Adrenal gland (tissue), 12 donors: ENCODE results near the gene ABCF2. TPM values are rescaled to one million over a fixed set of nuclear protein-coding genes. Genes with fewer than 3 reads are reported as not detected.

Experiments used
- DNase-seq, 7 donors: peaks; one replicate each; pipeline ENCODE4 v3.0.0-alpha.2; 2019 to 2020
- H3K27ac ChIP-seq, 5 donors: fragments of 200-600 bp; sonication (generic) in 4 of 5; 1 replicate in 3 of 5; 2 replicates in 2 of 5; pipeline versions ENCODE4 v1.5.1 to v1.8.0; 2016 to 2020; ENCODE audit warnings: mild to moderate bottlenecking in 1 of 5
- H3K27me3 ChIP-seq: fragments of 200-600 bp; 2 replicates; pipeline ENCODE4 v1.8.0; 2021
- H3K36me3 ChIP-seq, 2 donors: fragments of 200-600 bp; replicated peaks in 1 of 2; 1 replicate in 1 of 2; 2 replicates in 1 of 2; pipeline versions ENCODE4 v1.5.1 to v1.8.0; 2018 to 2022
- H3K4me1 ChIP-seq, 2 donors: fragments of 200-600 bp; replicated peaks in 1 of 2; 1 replicate in 1 of 2; 2 replicates in 1 of 2; pipeline versions ENCODE4 v1.5.1 to v1.8.0; 2018 to 2021
- H3K4me3 ChIP-seq, 4 donors: fragments of 200-600 bp; sonication (generic) in 3 of 4; one replicate each; pipeline ENCODE4 v1.5.1; 2016 to 2018
- H3K9me3 ChIP-seq, 3 donors: fragments of 200-600 bp; sonication (generic) in 1 of 3; replicated peaks in 1 of 3; 1 replicate in 2 of 3; 2 replicates in 1 of 3; pipeline versions ENCODE4 v1.5.1 to v1.8.0; 2016 to 2021
- POLR2A ChIP-seq, 2 donors: fragments of 450-650 bp; IDR thresholded peaks; one replicate each; pipeline ENCODE4 v1.6.1; 2017; ENCODE audit warnings: antibody characterized with exemption in 2 of 2, mild to moderate bottlenecking in 2 of 2, moderate library complexity in 1 of 2
- WGBS, 4 donors: extraction: QIAGEN DNeasy Blood & Tissue Kit in 2 of 4; methylation state at CpG; one replicate each; pipeline versions ENCODE4 v1.1.5 to v1.1.7; 2013 to 2017; 5-methylcytosine and 5-hydroxymethylcytosine counted together
- intact Hi-C, 2 donors: fragments of 100-400 bp; cut with DNase I; formaldehyde crosslinking; loops; one replicate each; pipeline versions ENCODE4 v1.14.1 to v1.15.0; 2022 to 2023
- polyA plus RNA-seq, 3 donors: library from polyadenylated mRNA; stranded (reverse); fragments of 200-250 nt in 2 of 3; fragments of 350-450 nt in 1 of 3; fragmentation: Illumina TruSeq in 1 of 3; extraction: RNeasy Lipid Tissue Mini Kit (QIAGEN cat#74804) in 1 of 3; gene quantifications; one replicate each; pipeline ENCODE4 v1.2.3, GENCODE V29; 2013 to 2014
- total RNA-seq, 9 donors: library from RNA; depleted of rRNA in 4 of 9; stranded (reverse); fragments of >200 nt in 4 of 9; fragments of 120-200 nt in 1 of 9; fragmentation: NEBNext Ultra II Directional in 1 of 9; extraction: Animal tissue kit (Norgen Biotek cat#: 25700) in 1 of 9; gene quantifications; one replicate each; pipeline versions ENCODE4 v1.1.0 to v1.2.4, GENCODE V29; 2013 to 2023
- TF ChIP-seq, protein P1 (sequence below), 6 experiments: fragments of 450-650 bp in 4 of 6; fragments of 200-600 bp in 2 of 6; sonication (generic) in 1 of 6; IDR thresholded peaks; 1 replicate in 5 of 6; 2 replicates in 1 of 6; pipeline versions ENCODE4 v1.5.1 to v1.8.0; 2016 to 2021; ENCODE audit warnings: antibody characterized with exemption in 6 of 6, mild to moderate bottlenecking in 2 of 6, moderate library complexity in 1 of 6
- donor health status: healthy with polysubstance abuse.
- donor health status: Bipolar disorder and iron deficiency.
- donor health status: DM: yes; HTN: yes; CAD: no.
- donor health status: DM: no; HTN: no; CAD: no.
- donor health status: DM: no; HTN: no; CAD: no.
- donor health status: DM: yes; HTN: yes; CAD: no.

The ABCF2 gene
- total and polyA plus RNA-seq, 12 donors, result 15.6 to 110 (median 29.3) TPM

DNA sequence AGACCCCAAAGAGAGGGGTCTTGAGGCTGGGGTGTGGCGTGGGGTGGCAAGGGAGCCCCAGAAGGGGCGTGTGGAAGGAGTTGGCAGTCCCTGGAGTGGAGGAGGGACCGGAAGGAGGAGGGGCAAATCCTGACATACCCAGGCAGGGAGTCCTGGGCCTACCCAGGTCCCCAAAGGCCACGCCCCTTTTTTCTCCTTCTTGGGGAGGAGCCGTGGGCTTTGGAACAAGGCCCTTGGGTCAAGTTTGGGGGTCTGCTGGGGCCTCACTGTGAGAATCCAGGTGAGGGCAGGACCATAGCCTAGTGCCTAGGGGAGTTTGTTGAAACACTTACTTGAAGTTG lies 22.7 kb upstream of the ABCF2 start:
- Histone ChIP-seq H3K27me3 (no peaks in the 10 kb centered on the region), H3K36me3 (no peaks in the 10 kb centered on the region), H3K9me3 (no peaks in the 10 kb centered on the region), H3K4me3 (peak overlapping the region in 2 of 4 donors; percentile 48 to 64), H3K4me1 (peaks cover 58 to 69% of the 10 kb centered on the region in 2 donors), H3K27ac (peak overlapping the region; percentile 78 to 99 (median 94))
- intact Hi-C loops, result loop anchor here (5.0 kb wide), 1 partner anchor 53 kb away; no protein-coding TSS in a partner anchor
- TF ChIP-seq, protein P1, sequence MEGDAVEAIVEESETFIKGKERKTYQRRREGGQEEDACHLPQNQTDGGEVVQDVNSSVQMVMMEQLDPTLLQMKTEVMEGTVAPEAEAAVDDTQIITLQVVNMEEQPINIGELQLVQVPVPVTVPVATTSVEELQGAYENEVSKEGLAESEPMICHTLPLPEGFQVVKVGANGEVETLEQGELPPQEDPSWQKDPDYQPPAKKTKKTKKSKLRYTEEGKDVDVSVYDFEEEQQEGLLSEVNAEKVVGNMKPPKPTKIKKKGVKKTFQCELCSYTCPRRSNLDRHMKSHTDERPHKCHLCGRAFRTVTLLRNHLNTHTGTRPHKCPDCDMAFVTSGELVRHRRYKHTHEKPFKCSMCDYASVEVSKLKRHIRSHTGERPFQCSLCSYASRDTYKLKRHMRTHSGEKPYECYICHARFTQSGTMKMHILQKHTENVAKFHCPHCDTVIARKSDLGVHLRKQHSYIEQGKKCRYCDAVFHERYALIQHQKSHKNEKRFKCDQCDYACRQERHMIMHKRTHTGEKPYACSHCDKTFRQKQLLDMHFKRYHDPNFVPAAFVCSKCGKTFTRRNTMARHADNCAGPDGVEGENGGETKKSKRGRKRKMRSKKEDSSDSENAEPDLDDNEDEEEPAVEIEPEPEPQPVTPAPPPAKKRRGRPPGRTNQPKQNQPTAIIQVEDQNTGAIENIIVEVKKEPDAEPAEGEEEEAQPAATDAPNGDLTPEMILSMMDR (IDR thresholded peaks at IDR 0.05), result no peak
- TF ChIP-seq POLR2A (IDR thresholded peaks at IDR 0.05), result no peak
- DNase-seq, result peak; percentile 80 to 86 (median 84)
- WGBS, 4 donors, result 10 to 23% (median 15%) methylated on average over 3 to 5 of the region's 5 CpGs

- DNase-seq, result peak; percentile 66 to 81 (median 75)
- peak in 1 of 2 donors; percentile 59 for TF ChIP-seq POLR2A (IDR thresholded peaks at IDR 0.05)
- TF ChIP-seq, protein P1 (IDR thresholded peaks at IDR 0.05), result no peak
Measured at GRCh38 chr7:151249034-151249731, 22.2 kb upstream of the ABCF2 start.

GRCh38 chr7:151248346-151249033 lies 21.5 kb upstream of the ABCF2 start, which contains the start of gene SMARCD3:
SMARCD3 (minus strand) TSS chr7:151248694; CDS start chr7:151248562, 132 bp downstream.
- H3K4me3 ChIP-seq, result peak within 1 kb of the TSS in 3 of 4 donors; percentile 32 to 64 (median 48)
- peak; percentile 65 to 80 (median 75) for DNase-seq
- no peaks in the 10 kb centered on the region for H3K27me3 ChIP-seq
- H3K27ac ChIP-seq, result peak within 1 kb of the TSS; percentile 78 to 99 (median 94)
- H3K9me3 ChIP-seq, result no peaks in the 10 kb centered on the region
- H3K4me1 ChIP-seq, result peaks cover 60 to 81% of the 10 kb centered on the region in 2 donors
- no peaks in the 10 kb centered on the region for H3K36me3 ChIP-seq
- peak in 1 of 2 donors; percentile 6 for TF ChIP-seq POLR2A (IDR thresholded peaks at IDR 0.05)
- TF ChIP-seq, protein P1 (IDR thresholded peaks at IDR 0.05), result no peak
- 0 to 1% (median 1%) methylated on average over 30 to 71 of the region's 71 CpGs for WGBS, 4 donors
- intact Hi-C loops, result loop anchor here (5.0 kb wide), 1 partner anchor 54 kb away; no protein-coding TSS in a partner anchor

More at GRCh38 chr7:151249034-151249731, 22.2 kb upstream of the ABCF2 start:
- intact Hi-C loops, result loop anchor here (5.0 kb wide), 1 partner anchor 53 kb away; no protein-coding TSS in a partner anchor
- no peaks in the 10 kb centered on the region for H3K9me3 ChIP-seq
- WGBS, 4 donors, result 2 to 13% (median 4%) methylated on average over 21 to 45 of the region's 45 CpGs
- H3K27ac ChIP-seq, result peak overlapping the region; percentile 78 to 99 (median 94)
- H3K4me3 ChIP-seq, result peak overlapping the region in 2 of 4 donors; percentile 48 to 64
- H3K4me1 ChIP-seq, result peaks cover 60 to 74% of the 10 kb centered on the region in 2 donors
- H3K27me3 ChIP-seq, result no peaks in the 10 kb centered on the region
- H3K36me3 ChIP-seq, result no peaks in the 10 kb centered on the region
